T-helper 17 cell (primary cell): Measurements from ENCODE around the gene PITPNB. TPM values are rescaled to one million over a fixed set of nuclear protein-coding genes. Genes with fewer than 3 reads are reported as not detected.

ENCODE experiments used
- ATAC-seq: fragments of 150-1000 bp; cut with Tn5 transposase; 2 replicates; pipeline ENCODE4 v1.10.0; 2021; ENCODE audit warnings: mild to moderate bottlenecking, moderate library complexity
- DNase-seq, 3 donors: peaks; one replicate each; pipeline versions ENCODE4 v3.0.0 to v3.0.0-alpha.2; 2020 to 2021
- H3K9me3 ChIP-seq: one replicate; pipeline ENCODE4 v1.7.0; 2013; ENCODE audit warnings: low read length, mild to moderate bottlenecking; ENCODE audit not compliant: control insufficient read depth, poor library complexity, severe bottlenecking
- H3K27ac Mint-ChIP-seq: one replicate; pipeline ENCODE4 v1.8.0; 2022; ENCODE audit warnings: mild to moderate bottlenecking, moderate library complexity, mixed read lengths
- H3K27me3 Mint-ChIP-seq: one replicate; pipeline ENCODE4 v1.8.0; 2022; ENCODE audit warnings: mixed read lengths
- H3K36me3 Mint-ChIP-seq: one replicate; pipeline ENCODE4 v1.8.0; 2022; ENCODE audit warnings: low read depth, mixed read lengths
- H3K4me1 Mint-ChIP-seq: one replicate; pipeline ENCODE4 v1.8.0; 2022; ENCODE audit warnings: mild to moderate bottlenecking, mixed read lengths
- H3K4me3 Mint-ChIP-seq: one replicate; pipeline ENCODE4 v1.8.0; 2022; ENCODE audit warnings: mild to moderate bottlenecking, moderate library complexity, mixed read lengths
- total RNA-seq, 4 donors: library from RNA in 2 of 4; stranded (reverse) in 2 of 4; gene quantifications; one replicate each; pipeline ENCODE4 v1.2.3 and lab custom pipeline; 2022 to 2026

The PITPNB gene
- total RNA-seq, 2 donors from 2014 or later, result 54.5 to 72.2 TPM

GRCh38 chr22:27853424-27853823 lies 65.6 kb downstream of the PITPNB start:
- H3K9me3 ChIP-seq, result no peaks in the 10 kb centered on the region
- no peak for ATAC-seq
- no peaks in the 10 kb centered on the region for H3K27me3 Mint-ChIP-seq
- DNase-seq, result no peak
- H3K4me3 Mint-ChIP-seq, result no peak overlapping the region
- peaks cover 13% of the 10 kb centered on the region for H3K36me3 Mint-ChIP-seq
- no peak overlapping the region for H3K27ac Mint-ChIP-seq
- H3K4me1 Mint-ChIP-seq, result peaks cover 14% of the 10 kb centered on the region

DNA sequence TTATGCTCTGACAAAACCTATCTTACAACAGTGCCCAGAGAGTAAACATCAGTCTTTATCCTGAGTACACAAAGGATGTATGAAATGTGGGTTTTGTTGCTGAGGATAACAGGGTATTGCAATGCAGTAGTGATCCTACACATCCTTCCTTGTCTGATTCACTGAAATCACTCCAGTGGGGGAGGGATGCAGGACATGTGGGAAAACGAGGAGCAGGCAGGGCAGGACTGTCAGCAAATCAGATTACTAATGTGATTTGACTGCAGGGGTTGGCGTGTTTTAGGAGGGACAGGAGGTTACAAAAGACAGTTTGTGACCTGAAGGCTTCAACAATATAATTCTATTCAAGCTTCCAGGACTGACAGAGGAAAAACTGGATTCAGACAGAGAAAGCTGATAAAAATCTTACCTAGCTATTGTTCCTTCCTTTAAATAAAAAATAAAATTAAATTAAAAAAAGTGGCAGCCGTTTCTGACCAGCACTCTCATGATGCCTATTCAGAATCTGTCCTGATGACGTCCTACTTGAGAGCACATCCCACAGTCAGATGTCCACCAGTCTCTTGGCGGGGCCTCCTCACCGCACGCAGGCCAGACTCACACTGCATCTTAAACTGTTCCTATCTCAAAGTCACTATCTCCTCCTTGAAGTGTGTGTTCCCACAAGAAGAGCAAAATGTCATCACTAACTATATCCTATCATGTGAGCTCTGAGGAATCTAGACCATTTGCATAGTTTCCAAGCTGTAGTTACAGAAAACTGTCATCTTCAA lies 66.9 kb downstream of the PITPNB start:
- ATAC-seq, result no peak
- H3K4me3 Mint-ChIP-seq, result no peak overlapping the region
- H3K4me1 Mint-ChIP-seq, result peaks cover 17% of the 10 kb centered on the region
- no peak overlapping the region for H3K27ac Mint-ChIP-seq
- no peak for DNase-seq
- H3K9me3 ChIP-seq, result no peaks in the 10 kb centered on the region
- peaks cover 15% of the 10 kb centered on the region for H3K36me3 Mint-ChIP-seq
- H3K27me3 Mint-ChIP-seq, result no peaks in the 10 kb centered on the region

DNA sequence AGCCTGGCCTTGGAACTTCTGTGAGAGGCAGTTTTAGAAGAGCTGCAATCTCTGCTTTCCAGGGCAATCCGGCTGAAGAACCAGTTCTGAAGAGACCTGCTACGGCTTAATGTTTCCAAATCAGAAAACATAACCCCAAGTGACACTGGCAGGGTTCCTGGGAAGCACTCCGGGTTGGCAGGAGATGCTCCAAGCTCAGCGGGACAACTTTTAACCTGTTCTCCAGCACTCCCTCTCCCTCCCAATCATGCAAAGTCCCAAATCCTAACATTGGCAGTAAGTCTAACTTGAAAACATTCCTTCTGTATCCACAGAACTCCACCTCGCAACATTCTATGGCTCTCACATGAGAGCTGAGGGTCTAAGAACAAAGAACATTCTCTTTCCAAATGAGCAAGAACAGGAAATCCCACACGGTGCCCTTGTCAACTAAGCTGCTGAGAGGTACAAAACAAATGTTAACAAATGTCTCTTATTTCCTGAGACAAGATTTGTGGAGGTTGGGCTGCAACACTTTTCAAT lies 69.0 kb downstream of the PITPNB start:
- Mint-ChIP-seq H3K27me3 (no peaks in the 10 kb centered on the region), H3K4me3 (no peak overlapping the region), H3K4me1 (peaks cover 11% of the 10 kb centered on the region), H3K27ac (no peak overlapping the region), H3K36me3 (peaks cover 12% of the 10 kb centered on the region)
- DNase-seq (no peak), ATAC-seq (no peak)
- no peaks in the 10 kb centered on the region for H3K9me3 ChIP-seq

DNA sequence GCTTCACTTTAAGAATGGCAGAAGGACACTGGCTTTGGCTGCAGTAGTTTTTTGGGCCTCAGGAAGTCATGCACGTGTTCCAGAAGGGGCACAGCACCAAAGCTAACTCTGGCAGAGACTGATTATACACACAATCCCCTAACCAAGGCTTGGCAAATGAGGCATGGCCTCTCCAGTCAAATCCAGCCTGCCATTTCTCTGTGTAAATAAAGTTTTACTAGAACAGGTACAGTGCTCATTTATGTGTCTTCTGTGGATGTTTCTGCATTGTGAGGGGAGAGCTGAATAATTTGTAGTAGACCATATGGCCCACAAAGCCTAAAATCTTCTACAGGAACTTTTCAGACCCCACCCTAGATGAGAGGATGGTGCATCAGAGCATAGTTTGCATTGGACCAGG lies 71.1 kb downstream of the PITPNB start:
- Mint-ChIP-seq H3K36me3 (peaks cover 13% of the 10 kb centered on the region), H3K4me3 (no peak overlapping the region), H3K4me1 (peaks cover 13% of the 10 kb centered on the region), H3K27me3 (no peaks in the 10 kb centered on the region), H3K27ac (no peak overlapping the region)
- H3K9me3 ChIP-seq, result no peaks in the 10 kb centered on the region
- no peak for DNase-seq
- ATAC-seq, result no peak

DNA sequence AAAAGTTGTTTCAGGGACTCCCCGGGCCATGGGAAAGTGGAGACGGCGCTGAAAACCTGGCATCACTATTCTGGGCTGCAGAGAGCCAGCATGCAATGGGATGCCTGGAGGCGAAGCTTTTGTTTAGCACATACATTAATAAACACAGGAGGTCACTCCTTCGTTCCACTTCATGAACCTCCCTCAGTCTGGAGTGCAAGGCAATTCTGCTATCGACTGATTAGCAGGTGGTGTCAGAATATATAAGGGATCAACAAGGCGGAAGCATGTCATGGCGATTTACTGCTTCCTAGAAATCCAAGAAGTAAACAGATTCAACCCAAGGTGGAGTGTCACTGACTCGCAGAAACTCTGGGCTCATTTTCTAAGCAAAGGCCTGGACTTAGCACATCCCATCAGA lies 72.1 kb downstream of the PITPNB start:
- ATAC-seq (no peak), DNase-seq (no peak)
- no peaks in the 10 kb centered on the region for H3K9me3 ChIP-seq
- H3K27ac Mint-ChIP-seq, result no peak overlapping the region
- peaks cover 12% of the 10 kb centered on the region for H3K36me3 Mint-ChIP-seq
- H3K4me3 Mint-ChIP-seq, result no peak overlapping the region
- no peaks in the 10 kb centered on the region for H3K27me3 Mint-ChIP-seq
- H3K4me1 Mint-ChIP-seq, result peaks cover 13% of the 10 kb centered on the region

DNA sequence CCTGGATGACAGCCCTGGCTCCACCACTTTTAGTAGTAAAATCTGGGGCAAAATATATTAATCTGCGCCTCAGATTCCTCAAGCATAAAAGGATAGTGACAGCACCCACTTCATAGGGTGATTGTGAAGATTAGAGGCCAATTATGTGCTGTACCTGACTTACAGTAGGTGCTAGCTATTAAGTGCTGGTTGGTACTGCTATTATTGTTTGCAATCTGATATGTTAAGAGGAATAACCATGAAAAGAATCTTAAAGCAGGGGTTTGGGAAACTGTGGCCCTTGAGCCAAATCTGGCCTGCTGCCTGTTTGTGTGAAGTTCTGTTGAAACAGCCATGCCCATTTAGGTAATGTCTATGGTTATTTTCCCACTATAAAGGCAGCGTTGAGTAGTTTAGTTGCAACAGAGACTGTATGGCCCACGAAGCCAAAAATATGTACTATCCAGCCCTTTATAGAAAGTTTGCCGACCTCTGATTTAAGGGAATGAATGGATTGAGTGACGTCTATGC lies 72.8 kb downstream of the PITPNB start:
- H3K36me3 Mint-ChIP-seq, result peaks cover 10% of the 10 kb centered on the region

DNA sequence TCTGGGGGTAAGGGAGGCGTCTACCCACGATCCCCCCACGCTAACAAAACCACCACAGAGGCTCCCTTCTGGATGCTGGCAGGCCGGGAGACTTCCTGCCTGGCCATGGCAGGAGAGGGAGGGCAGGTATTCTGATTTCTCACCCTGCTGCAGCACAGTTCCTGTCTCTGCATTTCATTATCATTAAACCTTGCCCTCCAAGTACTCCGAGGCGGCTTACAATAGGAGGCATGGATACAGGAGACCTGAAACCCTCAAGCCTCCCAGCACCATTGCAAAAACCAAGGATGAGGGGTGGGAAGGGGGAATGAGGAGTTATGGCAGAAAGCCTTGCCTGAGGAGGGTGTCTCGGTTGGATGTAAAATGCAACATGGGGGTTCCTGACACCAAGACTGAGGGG lies 73.4 kb downstream of the PITPNB start:
- ATAC-seq (no peak), DNase-seq (no peak)
- no peaks in the 10 kb centered on the region for H3K9me3 ChIP-seq
- Mint-ChIP-seq H3K27ac (peak overlapping the region; percentile 54), H3K36me3 (peaks cover 7% of the 10 kb centered on the region), H3K27me3 (no peaks in the 10 kb centered on the region), H3K4me1 (peaks cover 11% of the 10 kb centered on the region), H3K4me3 (no peak overlapping the region)

More for the DNA sequence above, 72.8 kb downstream of the PITPNB start:
- H3K27me3 Mint-ChIP-seq, result no peaks in the 10 kb centered on the region
- ATAC-seq (no peak), DNase-seq (no peak)
- no peaks in the 10 kb centered on the region for H3K9me3 ChIP-seq
- peaks cover 13% of the 10 kb centered on the region for H3K4me1 Mint-ChIP-seq
- H3K27ac Mint-ChIP-seq, result no peak overlapping the region
- no peak overlapping the region for H3K4me3 Mint-ChIP-seq

DNA sequence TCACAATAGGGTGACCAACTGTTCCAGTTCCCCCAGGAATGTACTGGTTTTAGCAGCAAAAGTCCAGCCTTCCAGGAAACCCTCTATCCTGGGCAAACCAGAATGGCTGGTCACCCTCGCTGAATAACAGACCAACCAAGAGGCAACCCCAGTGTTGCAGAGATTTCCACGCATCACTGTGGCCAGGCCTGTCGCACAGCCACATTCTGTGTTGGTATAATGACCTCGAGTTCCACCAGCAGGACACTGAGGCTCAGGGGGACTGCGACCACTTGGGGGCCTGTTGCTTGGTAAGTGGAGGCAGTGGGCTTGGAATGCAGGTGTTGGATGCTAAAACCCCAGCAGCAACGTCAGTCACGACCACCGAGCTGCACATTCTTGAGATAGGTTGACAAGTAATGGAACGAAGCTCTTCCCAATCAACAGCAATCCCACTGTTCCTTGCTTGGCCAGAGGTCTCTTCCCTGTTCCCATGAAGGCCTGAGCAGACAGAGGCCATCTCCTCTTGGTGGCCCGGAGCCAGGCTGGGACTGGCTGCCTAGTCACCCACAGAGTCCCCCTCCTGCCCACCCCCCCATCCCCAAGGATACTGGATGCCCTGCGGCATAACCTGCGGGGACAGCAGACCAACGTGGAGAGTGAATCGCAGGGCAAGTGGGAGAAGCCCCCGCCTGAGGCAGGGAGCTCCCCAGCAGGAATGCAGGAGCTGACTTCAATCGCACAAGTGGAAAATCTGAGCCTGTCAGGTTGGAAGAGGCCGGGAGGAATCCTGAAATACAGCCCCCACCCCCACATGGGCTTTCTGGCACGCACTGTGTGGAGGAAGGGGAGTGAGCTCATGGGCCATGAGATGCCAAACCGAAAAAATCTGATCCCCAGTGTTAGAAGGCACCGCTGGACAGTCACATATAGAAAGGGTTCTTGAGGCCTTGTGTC lies 74.1 kb downstream of the PITPNB start:
- Mint-ChIP-seq H3K27me3 (no peaks in the 10 kb centered on the region), H3K4me3 (no peak overlapping the region), H3K4me1 (peaks cover 11% of the 10 kb centered on the region), H3K36me3 (peaks cover 7% of the 10 kb centered on the region), H3K27ac (peak overlapping the region; percentile 54)
- no peaks in the 10 kb centered on the region for H3K9me3 ChIP-seq
- ATAC-seq (no peak), DNase-seq (no peak)

DNA sequence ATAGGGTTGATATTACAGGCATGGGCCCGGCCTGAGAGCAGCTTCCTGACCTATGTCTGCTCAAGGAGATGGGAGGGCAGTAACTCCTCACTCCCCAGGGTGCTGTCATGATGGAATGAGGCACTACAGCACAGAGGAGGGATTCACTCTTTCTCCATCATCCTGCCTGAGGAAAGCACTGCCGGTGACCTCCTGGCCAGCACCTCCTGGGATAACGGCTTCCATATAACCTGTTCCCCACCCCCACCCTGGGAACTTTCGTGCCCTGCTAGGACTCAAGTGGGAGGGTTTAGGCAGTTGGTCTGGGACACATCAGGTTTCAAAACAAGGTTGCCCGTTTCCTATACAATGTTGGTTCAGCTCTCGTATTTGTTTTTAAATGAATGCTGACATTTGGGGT lies 74.8 kb downstream of the PITPNB start:
- H3K4me3 Mint-ChIP-seq, result no peak overlapping the region
- peaks cover 11% of the 10 kb centered on the region for H3K4me1 Mint-ChIP-seq
- DNase-seq (no peak), ATAC-seq (no peak)
- H3K9me3 ChIP-seq, result no peaks in the 10 kb centered on the region
- no peak overlapping the region for H3K27ac Mint-ChIP-seq
- no peaks in the 10 kb centered on the region for H3K27me3 Mint-ChIP-seq
- H3K36me3 Mint-ChIP-seq, result peaks cover 12% of the 10 kb centered on the region

- peaks cover 5% of the 10 kb centered on the region for H3K4me1 Mint-ChIP-seq
- H3K36me3 Mint-ChIP-seq, result peaks cover 8% of the 10 kb centered on the region
- peak overlapping the region; percentile 27 for H3K27ac Mint-ChIP-seq
- H3K27me3 Mint-ChIP-seq, result no peaks in the 10 kb centered on the region
- no peaks in the 10 kb centered on the region for H3K9me3 ChIP-seq
- DNase-seq, result no peak
- no peak overlapping the region for H3K4me3 Mint-ChIP-seq
- ATAC-seq, result no peak
Measured at GRCh38 chr22:27843441-27843840, 75.6 kb downstream of the PITPNB start.

DNA sequence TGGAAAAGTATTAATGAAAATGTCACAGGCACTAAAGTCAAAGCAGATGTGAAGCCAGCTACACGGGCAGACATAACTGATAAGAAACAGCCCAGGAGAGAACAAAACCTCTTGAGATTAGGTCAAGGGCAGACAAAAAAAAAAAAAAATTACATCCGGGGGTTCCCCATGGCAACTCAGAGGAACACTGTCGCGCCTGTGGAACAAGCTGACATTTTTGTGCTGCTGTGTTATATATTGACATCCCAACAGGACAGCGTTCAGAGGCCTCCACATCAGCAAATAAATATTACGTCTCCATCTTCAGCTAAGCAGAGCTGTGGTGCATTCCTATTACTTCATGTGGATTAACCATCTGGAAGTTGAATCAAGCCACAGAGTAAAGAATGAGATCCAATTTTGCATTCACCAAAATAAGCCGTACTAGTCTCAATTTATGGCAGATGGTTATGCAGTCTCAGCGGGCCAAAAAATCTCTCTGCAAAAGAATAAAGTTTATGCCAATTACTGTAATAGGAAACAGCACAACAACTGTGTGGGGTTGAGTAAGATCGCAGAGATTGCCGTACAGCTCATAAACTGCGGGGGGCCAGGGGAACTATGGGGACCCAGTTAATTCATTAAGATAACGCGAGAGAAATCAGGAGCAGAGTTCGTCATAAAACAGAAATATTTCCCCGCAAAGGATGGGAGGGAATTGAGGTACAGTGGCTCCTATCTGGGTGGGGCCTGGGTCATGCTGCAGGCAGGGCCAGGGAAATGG lies 76.2 kb downstream of the PITPNB start:
- peaks cover 2% of the 10 kb centered on the region for H3K4me1 Mint-ChIP-seq

DNA sequence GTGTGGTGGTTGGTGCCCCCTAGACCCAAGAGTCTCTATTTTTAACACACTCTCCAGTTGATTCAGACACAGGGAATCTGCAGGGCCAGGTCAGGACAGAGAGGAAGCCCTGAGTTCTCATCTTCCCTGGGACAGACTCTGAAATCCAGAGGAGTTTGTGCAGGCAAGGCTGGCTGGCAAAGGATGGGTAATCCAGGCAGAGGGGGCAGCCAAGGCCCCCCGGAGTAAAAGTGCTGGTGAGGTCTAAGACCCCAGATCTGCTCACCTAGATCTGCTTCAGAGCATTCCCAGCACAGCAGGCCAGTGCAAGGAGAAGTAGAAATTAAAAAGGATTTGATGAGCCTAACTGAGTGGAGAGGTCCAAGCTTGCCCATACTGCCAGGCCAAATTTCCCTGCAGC lies 76.9 kb downstream of the PITPNB start:
- H3K9me3 ChIP-seq, result no peaks in the 10 kb centered on the region
- no peak overlapping the region for H3K27ac Mint-ChIP-seq
- peaks cover 2% of the 10 kb centered on the region for H3K4me1 Mint-ChIP-seq
- ATAC-seq (no peak), DNase-seq (no peak)
- H3K36me3 Mint-ChIP-seq, result peaks cover 6% of the 10 kb centered on the region
- H3K4me3 Mint-ChIP-seq, result no peak overlapping the region
- H3K27me3 Mint-ChIP-seq, result no peaks in the 10 kb centered on the region

More for the DNA sequence above, 76.2 kb downstream of the PITPNB start:
- Mint-ChIP-seq H3K27me3 (no peaks in the 10 kb centered on the region), H3K4me3 (peak overlapping the region; percentile 31), H3K36me3 (peaks cover 6% of the 10 kb centered on the region), H3K27ac (peak overlapping the region; percentile 27)
- ATAC-seq (no peak), DNase-seq (no peak)
- no peaks in the 10 kb centered on the region for H3K9me3 ChIP-seq
